Sigmoid colon (tissue), 4 donors: ENCODE data around the gene SPSB1.

Experiments
- CTCF ChIP-seq, 4 experiments: fragments of 450-650 bp in 3 of 4; fragments of 200-600 bp in 1 of 4; IDR thresholded peaks; one replicate each; pipeline ENCODE4 v1.5.1; 2016 to 2019; ENCODE audit warnings: antibody characterized with exemption in 4 of 4, mild to moderate bottlenecking in 3 of 4, moderate library complexity in 2 of 4
- EP300 ChIP-seq, 4 donors: sonication (generic); formaldehyde crosslinking; IDR thresholded peaks; one replicate each; pipeline ENCODE4 v1.6.1; 2017; ENCODE audit warnings: antibody characterized with exemption in 4 of 4
- POLR2A ChIP-seq, 2 donors: fragments of 450-650 bp; IDR thresholded peaks; one replicate each; pipeline ENCODE4 v1.6.1; 2016; ENCODE audit warnings: antibody characterized with exemption in 2 of 2, mild to moderate bottlenecking in 2 of 2, moderate library complexity in 2 of 2
- POLR2AphosphoS5 ChIP-seq, 4 donors: sonication (generic); formaldehyde crosslinking; IDR thresholded peaks; one replicate each; pipeline ENCODE4 v1.6.1; 2017; ENCODE audit warnings: antibody characterized with exemption in 4 of 4

GRCh38 chr1:9346566-9346965 is 53.9 kb downstream of the SPSB1 start:
- TF ChIP-seq EP300 (IDR thresholded peaks at IDR 0.05) = no peak
- TF ChIP-seq CTCF (IDR thresholded peaks at IDR 0.05) = no peak
- TF ChIP-seq POLR2AphosphoS5 (IDR thresholded peaks at IDR 0.05) = no peak
- no peak for TF ChIP-seq POLR2A (IDR thresholded peaks at IDR 0.05)
